ENCODE measurements around the gene LRRFIP1.
"Not testable (repeated sequence)": the region's sequence is repeated elsewhere in the genome, so short reads cannot be mapped to it uniquely, and the experiment has no call there.

The LRRFIP1 gene

GRCh38 chr2:237591141-237591881 lies 36.1 kb upstream of the LRRFIP1 start:
- Histone ChIP-seq H3K4me1 (ENCODE audit: insufficient read depth, low read length) (peaks cover 21% of the 10 kb centered on the region), H3K9ac (ENCODE audit: low read length) (no peak overlapping the region), H3K9me3 (ENCODE audit: low read length) (no peaks in the 10 kb centered on the region), H3K36me3 (ENCODE audit: insufficient read depth, low read length) (no peaks in the 10 kb centered on the region), H3K27ac (ENCODE audit: low read depth, low read length) (no peak overlapping the region), H3K4me3 (ENCODE audit: low read depth in 1 of 2, low read length in 2 of 2) (no peak overlapping the region), H3K27me3 (ENCODE audit: control insufficient read depth in 1 of 2, insufficient read depth in 2 of 2, low read length in 2 of 2) (no peaks in the 10 kb centered on the region)

GRCh38 chr2:237592425-237592980 lies 34.9 kb upstream of the LRRFIP1 start:
- Histone ChIP-seq H3K36me3 (ENCODE audit: insufficient read depth, low read length) (no peaks in the 10 kb centered on the region), H3K4me3 (ENCODE audit: low read depth in 1 of 2, low read length in 2 of 2) (no peak overlapping the region), H3K9ac (ENCODE audit: low read length) (no peak overlapping the region), H3K9me3 (ENCODE audit: low read length) (no peaks in the 10 kb centered on the region), H3K4me1 (ENCODE audit: insufficient read depth, low read length) (peaks cover 21% of the 10 kb centered on the region), H3K27ac (ENCODE audit: low read depth, low read length) (no peak overlapping the region), H3K27me3 (ENCODE audit: control insufficient read depth in 1 of 2, insufficient read depth in 2 of 2, low read length in 2 of 2) (no peaks in the 10 kb centered on the region)

- Histone ChIP-seq H3K36me3 (ENCODE audit: insufficient read depth, low read length) (no peaks in the 10 kb centered on the region), H3K27me3 (ENCODE audit: control insufficient read depth in 1 of 2, insufficient read depth in 2 of 2, low read length in 2 of 2) (no peaks in the 10 kb centered on the region), H3K9me3 (ENCODE audit: low read length) (no peaks in the 10 kb centered on the region), H3K27ac (ENCODE audit: low read depth, low read length) (no peak overlapping the region), H3K4me3 (ENCODE audit: low read depth in 1 of 2, low read length in 2 of 2) (no peak overlapping the region), H3K9ac (ENCODE audit: low read length) (no peak overlapping the region), H3K4me1 (ENCODE audit: insufficient read depth, low read length) (peaks cover 21% of the 10 kb centered on the region)
These were observed 34.4 kb upstream of the LRRFIP1 start for GRCh38 chr2:237593036-237593435.

GRCh38 chr2:237593596-237594320 lies 33.6 kb upstream of the LRRFIP1 start:
- no peak overlapping the region for H3K27ac ChIP-seq (ENCODE audit: low read depth, low read length)
- H3K4me3 ChIP-seq (ENCODE audit: low read depth in 1 of 2, low read length in 2 of 2) = no peak overlapping the region
- H3K27me3 ChIP-seq (ENCODE audit: control insufficient read depth in 1 of 2, insufficient read depth in 2 of 2, low read length in 2 of 2) = no peaks in the 10 kb centered on the region
- H3K9ac ChIP-seq (ENCODE audit: low read length) = no peak overlapping the region
- no peaks in the 10 kb centered on the region for H3K9me3 ChIP-seq (ENCODE audit: low read length)
- peaks cover 21% of the 10 kb centered on the region for H3K4me1 ChIP-seq (ENCODE audit: insufficient read depth, low read length)
- H3K36me3 ChIP-seq (ENCODE audit: insufficient read depth, low read length) = no peaks in the 10 kb centered on the region

GRCh38 chr2:237594514-237594871 lies 32.9 kb upstream of the LRRFIP1 start:
- Histone ChIP-seq H3K27ac (ENCODE audit: low read depth, low read length) (no peak overlapping the region), H3K4me1 (ENCODE audit: insufficient read depth, low read length) (peaks cover 21% of the 10 kb centered on the region), H3K27me3 (ENCODE audit: control insufficient read depth in 1 of 2, insufficient read depth in 2 of 2, low read length in 2 of 2) (no peaks in the 10 kb centered on the region), H3K4me3 (ENCODE audit: low read depth in 1 of 2, low read length in 2 of 2) (no peak overlapping the region), H3K36me3 (ENCODE audit: insufficient read depth, low read length) (no peaks in the 10 kb centered on the region), H3K9ac (ENCODE audit: low read length) (no peak overlapping the region), H3K9me3 (ENCODE audit: low read length) (no peaks in the 10 kb centered on the region)

DNA sequence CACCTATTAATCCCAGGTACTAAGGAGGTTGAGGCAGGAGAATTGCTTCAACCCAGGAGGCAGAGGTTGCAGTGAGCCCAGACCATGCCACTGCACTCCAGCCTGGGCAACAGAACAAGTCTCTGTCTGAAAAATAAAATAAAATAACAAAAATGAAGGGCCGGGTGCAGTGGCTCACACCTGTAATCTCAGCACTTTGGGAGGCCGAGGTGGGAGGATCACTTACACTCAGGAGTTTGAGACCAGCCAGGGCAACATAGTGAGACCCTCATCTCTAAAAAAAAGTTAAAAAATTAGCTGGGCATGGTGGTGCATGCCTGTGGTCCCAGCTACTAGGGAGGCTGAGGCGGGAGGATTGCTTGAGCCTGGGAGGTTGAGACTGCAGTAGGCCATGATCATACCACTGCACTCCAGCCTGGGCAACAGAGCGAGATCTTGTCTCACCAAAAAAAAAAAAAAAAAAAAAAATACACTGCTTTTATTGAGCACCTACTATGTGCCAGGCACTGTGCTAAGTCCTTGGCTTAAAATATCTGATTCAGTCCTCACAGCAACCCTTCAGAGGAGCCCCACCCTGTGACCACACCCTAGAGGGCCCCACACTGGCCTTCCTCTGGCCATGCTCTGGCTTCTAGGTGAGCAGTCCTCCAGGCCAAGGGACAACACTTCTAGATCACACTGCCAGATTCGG lies 31.4 kb upstream of the LRRFIP1 start:
- H3K36me3 ChIP-seq (ENCODE audit: insufficient read depth, low read length); H3K9me3 ChIP-seq (ENCODE audit: low read length); H3K9ac ChIP-seq (ENCODE audit: low read length); H3K4me3 ChIP-seq (ENCODE audit: low read depth in 1 of 2, low read length in 2 of 2); H3K27me3 ChIP-seq (ENCODE audit: control insufficient read depth in 1 of 2, insufficient read depth in 2 of 2, low read length in 2 of 2): not testable (repeated sequence)
- H3K27ac ChIP-seq (ENCODE audit: low read depth, low read length) = peak overlapping the region; percentile 30
- peaks cover 33% of the 10 kb centered on the region for H3K4me1 ChIP-seq (ENCODE audit: insufficient read depth, low read length)

GRCh38 chr2:237596520-237597195 lies 30.7 kb upstream of the LRRFIP1 start:
- Histone ChIP-seq H3K4me1 (ENCODE audit: insufficient read depth, low read length) (peaks cover 34% of the 10 kb centered on the region), H3K9ac (ENCODE audit: low read length) (no peak overlapping the region), H3K4me3 (ENCODE audit: low read depth in 1 of 2, low read length in 2 of 2) (no peak overlapping the region), H3K9me3 (ENCODE audit: low read length) (no peaks in the 10 kb centered on the region), H3K36me3 (ENCODE audit: insufficient read depth, low read length) (no peaks in the 10 kb centered on the region), H3K27me3 (ENCODE audit: control insufficient read depth in 1 of 2, insufficient read depth in 2 of 2, low read length in 2 of 2) (no peaks in the 10 kb centered on the region), H3K27ac (ENCODE audit: low read depth, low read length) (peak overlapping the region; percentile 29)

DNA sequence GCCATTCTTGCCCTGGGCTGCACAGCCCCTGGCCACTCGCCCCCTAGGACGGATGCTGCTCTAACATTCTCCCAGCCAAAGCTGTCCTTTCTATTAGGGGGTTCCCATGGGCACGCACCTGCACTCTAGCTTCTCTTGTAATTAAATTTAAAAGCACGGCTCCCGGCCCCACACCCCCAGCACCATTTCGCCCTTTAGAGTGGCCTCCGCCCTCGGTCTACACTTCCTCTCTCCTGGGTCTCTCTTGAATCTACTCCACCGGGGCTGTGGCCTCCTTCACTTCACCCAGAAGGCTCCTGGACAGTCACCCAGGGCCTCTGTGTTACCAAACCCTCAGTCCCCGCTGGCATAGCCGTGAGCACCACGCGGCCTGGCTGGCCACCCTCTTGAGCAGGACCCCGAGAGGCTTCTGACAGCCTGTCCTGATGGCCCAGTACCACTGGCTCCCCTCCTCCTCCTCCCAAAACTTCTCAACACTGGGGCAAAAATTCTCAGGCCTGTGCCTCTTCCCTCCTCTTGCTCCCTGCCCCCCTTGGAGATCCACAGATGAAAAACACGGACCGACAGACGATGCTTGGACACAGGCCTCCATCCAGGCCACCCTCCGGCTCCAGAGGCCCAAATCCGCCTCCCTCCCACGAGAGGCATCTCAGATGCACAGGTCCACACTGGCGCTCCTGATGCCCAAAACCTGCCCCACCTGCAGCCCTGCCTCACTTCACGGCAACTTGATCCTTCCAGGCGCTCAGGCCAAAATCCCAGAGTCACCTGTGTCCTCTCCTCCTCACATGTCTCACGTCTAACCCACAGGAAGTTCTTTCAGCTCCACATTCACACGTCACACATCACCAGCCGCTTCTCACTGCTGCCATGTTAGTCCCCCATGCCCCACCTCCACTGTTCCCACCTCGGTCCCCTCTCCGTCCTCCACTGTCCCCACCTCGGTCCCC lies 29.9 kb upstream of the LRRFIP1 start:
- H3K27me3 ChIP-seq (ENCODE audit: control insufficient read depth in 1 of 2, insufficient read depth in 2 of 2, low read length in 2 of 2) = no peaks in the 10 kb centered on the region
- no peaks in the 10 kb centered on the region for H3K9me3 ChIP-seq (ENCODE audit: low read length)
- no peak overlapping the region for H3K4me3 ChIP-seq (ENCODE audit: low read depth in 1 of 2, low read length in 2 of 2)
- no peak overlapping the region for H3K9ac ChIP-seq (ENCODE audit: low read length)
- H3K36me3 ChIP-seq (ENCODE audit: insufficient read depth, low read length) = no peaks in the 10 kb centered on the region
- peaks cover 34% of the 10 kb centered on the region for H3K4me1 ChIP-seq (ENCODE audit: insufficient read depth, low read length)
- no peak overlapping the region for H3K27ac ChIP-seq (ENCODE audit: low read depth, low read length)

DNA sequence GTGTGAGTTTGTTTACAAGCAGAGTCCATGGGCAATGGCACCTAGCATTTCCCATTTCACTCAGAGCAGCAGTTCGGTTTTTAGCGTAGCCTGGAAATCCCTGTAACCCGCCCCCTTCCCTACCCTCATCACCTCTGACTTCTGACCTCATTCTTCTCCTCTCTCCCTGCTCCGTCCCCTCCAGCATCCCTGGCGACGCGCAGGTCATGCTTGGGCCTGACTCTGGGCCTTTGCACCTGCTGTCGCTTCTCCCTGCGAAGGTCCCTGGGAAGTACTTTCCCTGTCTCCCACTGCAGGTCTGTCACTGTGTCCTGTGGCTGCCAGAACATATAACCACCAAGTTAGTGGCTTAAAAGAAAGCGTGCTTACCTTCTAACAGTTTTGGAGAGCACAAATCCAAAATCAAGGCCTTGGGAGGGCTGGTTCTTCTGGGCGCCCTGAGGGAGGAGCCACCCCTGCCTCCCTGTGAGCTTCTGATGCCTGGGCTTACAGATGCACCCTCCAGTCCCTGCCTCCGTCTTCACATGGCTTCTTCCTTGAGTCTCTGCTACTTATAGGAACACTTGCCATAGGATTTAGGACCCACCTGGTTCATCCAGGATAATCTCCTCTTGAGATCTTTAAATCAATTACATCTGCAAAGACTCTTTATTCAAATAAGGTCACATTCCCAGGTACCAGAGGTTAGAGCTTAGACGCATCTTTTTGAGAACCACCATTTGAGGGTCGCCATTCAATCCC lies 28.7 kb upstream of the LRRFIP1 start:
- Histone ChIP-seq H3K4me3 (ENCODE audit: low read depth in 1 of 2, low read length in 2 of 2) (no peak overlapping the region), H3K9ac (ENCODE audit: low read length) (no peak overlapping the region), H3K36me3 (ENCODE audit: insufficient read depth, low read length) (no peaks in the 10 kb centered on the region), H3K27ac (ENCODE audit: low read depth, low read length) (no peak overlapping the region), H3K9me3 (ENCODE audit: low read length) (no peaks in the 10 kb centered on the region), H3K27me3 (ENCODE audit: control insufficient read depth in 1 of 2, insufficient read depth in 2 of 2, low read length in 2 of 2) (no peaks in the 10 kb centered on the region), H3K4me1 (ENCODE audit: insufficient read depth, low read length) (peaks cover 34% of the 10 kb centered on the region)
